Left kidney (tissue), 2 donors: ENCODE results near the gene ZNF827. TPM values are rescaled to one million over a fixed set of nuclear protein-coding genes. Genes with fewer than 3 reads are reported as not detected.

Experiments
- DNase-seq: peaks from one replicate; pipeline ENCODE4 v3.0.0-alpha.2; 2013
- polyA plus RNA-seq: library from polyadenylated mRNA; unstranded; fragments of 120-200 nt; gene quantifications from one replicate; pipeline ENCODE4 v1.2.1, GENCODE V29; 2013; ENCODE audit not compliant: insufficient read length

The ZNF827 gene
- polyA plus RNA-seq, 1 donor: 47.5 TPM

DNA sequence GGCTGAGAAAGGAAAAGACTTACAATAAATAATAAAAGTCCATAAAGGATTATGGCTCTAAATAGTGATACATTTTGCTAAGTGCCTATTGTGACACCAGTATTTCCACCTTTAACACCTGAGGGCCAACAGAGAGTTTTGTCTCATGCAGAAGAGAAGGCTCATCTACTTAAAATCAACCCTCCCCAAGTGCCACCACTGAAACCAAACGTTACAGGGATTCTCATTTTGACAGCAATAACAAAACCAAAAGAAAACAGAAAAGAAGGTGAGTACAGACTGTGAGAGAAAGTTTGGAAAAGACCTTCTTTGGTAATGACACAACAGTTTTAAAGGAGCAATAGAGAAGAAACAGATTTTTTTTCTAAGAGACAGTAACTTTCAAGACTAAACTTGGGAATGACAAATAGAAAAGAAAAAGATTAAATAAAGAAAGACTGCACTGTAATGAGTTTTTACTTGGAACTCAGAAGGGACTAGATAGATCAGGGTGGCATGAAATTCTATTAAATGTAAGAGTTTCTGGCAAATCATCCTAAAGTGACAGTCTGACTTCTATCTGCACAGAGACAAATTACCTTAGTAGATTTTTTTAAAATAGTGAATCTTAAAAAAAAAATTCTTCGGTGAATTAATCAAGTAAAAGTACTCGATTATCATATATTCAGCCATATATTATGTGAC is 109.7 kb downstream of the ZNF827 start:
- DNase-seq: no peak

DNA sequence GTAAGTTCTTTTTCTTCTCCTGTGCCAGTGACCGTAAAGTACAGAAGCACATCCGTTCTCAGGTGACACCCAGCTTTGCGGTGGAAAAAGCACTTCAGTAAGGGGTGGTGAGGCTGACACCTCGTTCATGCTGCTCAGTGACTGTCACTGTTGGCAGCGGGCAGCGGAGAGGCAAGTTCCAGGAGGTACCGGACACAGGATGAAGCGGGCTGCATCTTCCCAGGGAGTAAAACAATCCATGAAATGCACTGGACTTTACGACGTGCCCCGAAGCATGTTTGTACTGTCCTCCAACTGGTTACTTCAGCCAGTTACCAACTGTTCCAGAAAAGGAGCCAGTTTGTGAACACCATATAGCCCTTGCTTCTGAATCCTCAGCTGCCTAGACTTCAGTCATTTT is 110.7 kb downstream of the ZNF827 start:
- no peak for DNase-seq

DNA sequence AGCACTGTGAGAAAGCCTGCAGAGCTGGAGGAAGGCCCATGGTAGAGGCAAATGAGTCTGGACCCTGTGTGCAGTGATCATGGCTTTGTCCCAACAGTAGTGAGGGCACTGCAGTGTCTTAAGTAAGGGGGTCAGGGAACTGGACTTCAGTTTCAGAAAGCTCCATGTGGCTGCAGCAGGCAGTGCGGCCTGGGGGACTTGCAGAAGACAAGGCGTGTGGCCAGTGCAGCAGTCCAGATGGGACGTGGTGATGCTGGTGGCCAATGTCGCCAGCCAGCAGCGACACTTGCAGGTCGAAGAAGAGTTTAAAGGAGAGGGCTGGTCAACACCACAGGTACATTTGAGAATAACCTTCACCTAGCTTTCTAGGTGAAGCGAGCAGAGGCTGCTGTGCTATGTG is 113.4 kb downstream of the ZNF827 start:
- no peak for DNase-seq

DNA sequence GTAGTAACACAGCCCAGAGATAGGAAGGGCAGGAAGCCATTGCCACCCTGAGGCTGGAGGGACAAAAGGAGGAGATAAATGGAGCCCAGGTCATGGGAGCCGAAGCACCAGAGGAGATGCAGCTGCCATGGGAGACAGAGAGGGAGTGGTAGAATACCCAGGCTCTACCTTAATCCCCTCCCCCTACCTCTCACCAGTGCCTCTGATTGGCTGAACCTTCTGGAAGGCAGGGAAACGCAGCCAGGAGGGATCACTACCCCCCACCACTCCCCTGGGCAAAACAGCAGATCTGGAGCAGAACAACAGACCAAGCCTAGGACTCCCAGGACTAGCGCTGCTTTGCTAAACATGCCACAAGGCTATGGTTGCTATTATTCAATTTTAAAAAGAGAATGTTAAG is 114.2 kb downstream of the ZNF827 start:
- DNase-seq: no peak

DNA sequence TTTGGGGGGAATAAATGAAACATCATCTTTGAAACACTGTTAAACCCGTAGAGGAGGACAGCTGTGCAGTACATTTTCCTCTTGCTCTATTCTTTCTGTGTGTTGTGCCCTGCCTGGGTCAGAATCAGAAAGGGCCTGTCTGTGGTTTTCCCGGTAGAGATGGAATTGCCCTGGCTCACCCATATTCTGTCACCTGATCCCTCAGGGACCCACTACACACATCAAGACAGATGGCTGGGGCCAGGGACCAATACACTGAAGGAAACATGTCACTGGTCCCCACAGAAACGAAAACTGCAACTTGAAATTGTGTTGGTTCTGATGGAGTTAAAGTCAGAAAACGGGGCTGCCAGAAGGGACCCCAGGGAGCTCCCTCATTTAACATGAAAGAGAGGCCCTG is 114.9 kb downstream of the ZNF827 start:
- no peak for DNase-seq

DNA sequence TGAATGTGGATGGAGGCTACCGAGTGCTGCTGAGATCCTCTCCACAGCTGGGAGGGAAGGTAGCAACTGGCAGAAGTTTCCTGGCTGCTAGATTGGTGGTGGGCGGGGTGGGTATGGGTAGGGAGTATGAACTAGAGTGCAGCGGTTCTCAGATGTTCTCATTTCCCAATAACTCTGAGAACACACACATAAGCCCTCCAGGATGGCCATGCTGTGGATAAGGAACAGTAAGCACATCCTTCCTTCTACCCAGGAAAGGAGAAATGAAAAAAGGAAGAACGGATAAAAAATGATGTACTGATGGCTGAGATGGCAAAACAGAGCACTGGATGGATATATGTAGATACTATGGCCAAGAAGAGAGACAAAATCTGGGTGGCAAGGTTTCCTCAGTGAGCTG is 116.0 kb downstream of the ZNF827 start:
- DNase-seq: no peak

DNA sequence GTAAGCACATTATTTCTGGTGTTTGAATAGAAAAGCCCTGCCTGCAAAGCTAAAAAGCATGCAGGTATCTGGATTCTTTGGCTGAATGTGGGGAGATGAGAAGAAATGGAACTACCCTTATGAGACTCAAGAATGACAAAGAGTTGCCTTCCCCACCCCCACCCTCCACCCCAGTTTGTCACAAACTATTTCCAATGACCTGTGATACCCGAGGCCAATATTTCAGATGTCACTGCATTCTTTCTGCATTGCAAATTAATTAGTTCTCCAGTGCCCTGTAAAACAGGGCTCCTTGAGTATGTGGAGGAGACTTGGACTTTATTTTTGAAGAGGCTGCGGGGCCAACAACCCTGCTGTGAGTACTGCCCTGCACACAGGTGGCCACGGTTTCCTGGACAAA is 116.4 kb downstream of the ZNF827 start:
- no peak for DNase-seq

GRCh38 chr4:145821766-145822165 is 116.9 kb downstream of the ZNF827 start:
- DNase-seq: no peak

GRCh38 chr4:145820407-145820806 is 118.2 kb downstream of the ZNF827 start:
- no peak for DNase-seq

DNA sequence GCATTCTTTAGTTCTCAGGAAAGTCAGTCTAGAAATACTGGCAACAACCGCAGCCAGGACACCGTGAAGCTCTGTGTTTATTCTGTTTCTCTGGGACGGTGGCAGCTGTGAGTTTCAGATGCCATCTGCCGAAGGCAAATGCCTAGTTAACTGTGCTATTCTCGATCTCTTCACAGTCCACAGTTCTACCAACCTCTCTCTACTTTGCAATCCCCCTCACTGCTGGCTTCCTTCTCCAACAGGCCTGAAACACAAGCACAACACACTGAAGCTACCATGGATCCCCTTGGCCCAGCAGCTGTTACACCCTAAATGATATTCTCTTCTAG is 118.8 kb downstream of the ZNF827 start:
- no peak for DNase-seq

- no peak for DNase-seq
Observed at GRCh38 chr4:145819101-145819852, 119.3 kb downstream of the ZNF827 start.

DNA sequence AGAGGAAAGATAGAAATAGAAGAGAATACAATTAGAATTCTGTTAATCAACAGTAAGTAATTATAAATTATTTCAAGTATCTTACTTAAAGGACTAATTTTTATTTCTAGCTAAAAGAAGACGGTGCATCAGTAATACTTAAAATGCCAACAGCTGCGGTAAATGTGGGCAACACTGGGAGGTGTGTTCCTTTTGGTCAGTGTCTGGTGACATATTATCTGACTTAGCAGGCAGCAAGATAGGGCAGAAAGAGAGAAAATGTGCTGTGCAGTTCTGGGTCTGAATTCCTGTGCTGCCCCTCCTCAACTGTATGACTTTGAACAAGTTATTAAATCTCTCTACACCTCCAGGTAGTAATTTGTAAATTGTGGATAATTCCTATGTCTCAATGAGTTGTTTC is 120.6 kb downstream of the ZNF827 start:
- no peak for DNase-seq

- no peak for DNase-seq
Observed at GRCh38 chr4:145816091-145816490, 122.5 kb downstream of the ZNF827 start.

- DNase-seq: no peak
Observed at GRCh38 chr4:145815626-145816025, 123.0 kb downstream of the ZNF827 start.

DNA sequence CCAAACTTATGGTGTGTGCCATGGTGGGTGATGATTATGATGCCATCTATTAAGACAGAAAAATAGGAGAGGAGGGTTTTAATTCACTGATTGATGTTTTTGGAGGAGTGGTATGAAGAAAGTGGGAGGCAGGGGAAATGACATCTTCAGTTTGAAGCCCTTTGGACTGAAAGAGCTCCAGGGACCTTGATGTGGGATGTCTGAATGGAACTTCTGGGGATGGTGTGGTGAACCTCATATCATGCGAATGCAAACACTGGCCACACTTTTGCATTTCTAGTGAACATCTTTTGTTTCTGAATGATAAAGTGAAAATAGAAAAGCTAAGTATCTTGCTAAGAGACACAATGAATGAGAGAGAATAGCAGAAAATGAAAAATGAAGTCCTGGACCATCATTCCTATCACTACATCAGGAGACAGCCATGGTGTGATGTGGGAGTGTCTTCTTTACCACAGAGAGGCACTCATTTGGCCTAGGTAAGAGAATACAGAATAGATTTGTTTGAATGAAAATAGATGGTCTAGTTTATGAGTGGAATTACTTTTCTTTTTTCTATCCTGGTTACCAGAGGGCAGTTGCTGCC is 123.5 kb downstream of the ZNF827 start:
- DNase-seq: no peak

DNA sequence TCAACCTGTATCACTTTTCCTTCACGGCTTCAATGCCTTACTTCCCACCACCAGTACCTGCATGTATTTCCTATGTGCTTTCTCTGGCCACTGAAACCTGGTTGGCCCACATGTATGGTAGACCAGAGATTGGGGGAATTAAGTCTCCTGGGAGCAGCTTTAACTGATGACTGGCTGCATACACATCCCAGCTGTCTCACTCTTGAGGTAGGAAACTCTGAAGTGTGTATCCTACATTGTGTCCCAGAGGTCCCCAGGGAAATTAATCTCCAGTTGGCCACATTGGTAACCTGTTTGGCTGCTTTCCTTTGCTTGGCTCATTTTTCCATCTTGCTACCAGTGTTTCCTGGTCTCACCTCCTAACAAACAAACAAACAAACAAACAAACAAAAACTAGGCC is 124.4 kb downstream of the ZNF827 start:
- no peak for DNase-seq

DNA sequence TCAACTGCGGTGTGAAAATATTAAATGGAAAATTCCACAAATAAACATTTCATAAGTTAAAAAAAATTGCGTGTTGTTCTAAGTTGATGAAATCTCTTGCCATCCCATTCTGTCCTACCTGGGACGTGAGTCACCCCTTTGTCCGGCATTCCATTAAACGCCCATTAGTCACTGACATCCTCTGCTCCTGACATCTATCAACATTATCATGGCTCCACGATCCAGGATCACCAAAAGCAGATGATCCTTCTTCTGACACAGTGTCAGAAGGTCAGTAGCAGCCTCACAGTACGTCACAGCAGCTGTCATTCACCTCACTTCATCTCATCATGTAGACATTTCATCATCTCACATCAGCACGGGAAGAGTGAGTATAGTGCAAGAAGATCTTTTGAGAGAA is 125.7 kb downstream of the ZNF827 start:
- no peak for DNase-seq

DNA sequence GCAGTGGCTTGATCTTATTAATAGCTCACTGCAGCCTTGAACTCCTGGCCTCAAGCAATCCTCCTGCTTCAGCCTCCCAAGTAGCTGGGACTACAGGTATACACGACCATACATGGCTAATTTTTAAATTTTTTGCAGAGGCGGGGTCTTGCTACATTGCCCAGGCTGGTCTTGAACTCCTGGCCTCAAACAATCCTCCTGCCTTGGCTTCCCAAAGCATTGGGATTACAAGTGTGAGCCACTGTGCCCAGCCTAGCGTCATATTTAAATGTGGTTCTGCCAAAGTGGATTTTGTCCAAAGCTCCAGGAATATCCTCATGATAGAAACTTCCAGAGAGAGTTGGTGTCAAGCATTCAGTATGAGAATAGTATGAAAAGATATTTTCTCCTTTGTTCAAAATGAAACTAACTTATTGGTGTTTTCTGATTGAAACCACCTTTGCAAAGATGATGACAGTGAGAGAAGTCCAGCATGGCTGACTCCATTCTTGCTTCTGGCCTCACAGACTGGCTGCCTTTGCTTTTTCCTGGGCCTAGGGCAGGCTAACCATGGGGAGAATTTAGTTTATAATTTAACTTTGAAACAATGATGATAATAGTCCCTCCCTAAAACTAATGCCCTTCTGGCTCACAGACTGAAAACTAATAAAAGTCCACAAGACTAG is 129.6 kb downstream of the ZNF827 start:
- no peak for DNase-seq

DNA sequence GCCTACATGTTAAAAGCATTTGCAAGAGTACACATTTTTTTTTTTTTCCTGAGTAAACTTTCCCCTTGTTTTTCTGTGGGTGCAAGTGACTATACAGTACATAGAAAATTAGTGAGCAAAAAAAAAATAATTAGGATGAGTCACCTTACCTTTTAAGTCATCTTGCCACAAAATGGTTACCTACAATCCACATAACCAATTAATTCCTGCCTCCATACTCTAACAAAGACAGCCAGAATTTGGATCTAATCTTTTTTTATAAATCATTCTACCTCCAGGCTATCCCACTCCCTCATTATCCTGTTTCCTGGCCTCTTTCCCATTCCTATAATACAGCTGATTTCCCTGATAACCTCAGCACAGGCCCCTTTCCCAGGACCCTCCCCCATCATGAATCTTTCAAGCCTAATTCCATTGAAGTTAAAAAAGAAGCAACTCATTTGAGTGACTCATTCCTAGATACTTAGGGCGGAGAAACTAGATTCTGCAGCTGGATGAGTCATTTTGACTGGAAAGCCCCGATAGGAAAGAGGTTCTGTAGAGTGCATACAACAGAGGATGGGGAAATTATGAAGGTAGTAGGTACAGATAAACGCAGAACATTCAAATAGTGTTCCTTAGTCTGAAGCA is 130.5 kb downstream of the ZNF827 start:
- DNase-seq: no peak

GRCh38 chr4:145805490-145805889 is 133.1 kb downstream of the ZNF827 start:
- DNase-seq: no peak

DNA sequence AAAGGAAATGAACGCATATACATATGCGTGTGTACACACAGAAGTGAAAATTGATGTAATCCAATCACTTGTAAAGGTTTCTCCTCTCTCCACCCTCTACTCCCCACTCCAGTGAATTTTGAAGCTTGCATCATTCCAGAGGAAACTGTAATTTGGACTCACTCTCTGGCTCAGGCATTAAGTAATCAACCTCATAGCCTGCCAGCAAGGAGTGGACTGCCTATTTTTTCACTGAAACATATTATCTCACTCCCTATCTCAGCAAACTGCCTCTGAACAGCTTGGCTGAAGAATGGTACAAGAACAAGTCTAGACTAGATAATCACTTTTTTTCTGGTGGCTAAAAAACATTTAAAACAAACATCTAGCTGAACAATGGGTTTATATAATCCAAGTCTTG is 134.5 kb downstream of the ZNF827 start:
- DNase-seq: no peak

GRCh38 chr4:145799223-145799622 is 139.4 kb downstream of the ZNF827 start:
- DNase-seq: no peak

- no peak for DNase-seq
Observed at GRCh38 chr4:145797278-145797677, 141.3 kb downstream of the ZNF827 start.
